Endothelial cell of hepatic sinusoid (primary cell): ENCODE results near the gene CADPS.

ENCODE experiments used
- in situ Hi-C: cut with HindIII; loops from 2 replicates; pipeline ENCODE4 v1.10.0; 2017; ENCODE audit warnings: low sequenced_read_pairs

CADPS gene

GRCh38 chr3:62757045-62757444, 118.2 kb downstream of the CADPS start:
- in situ Hi-C loops = no loop called here

- in situ Hi-C loops = no loop called here
Measured at GRCh38 chr3:62755285-62755684, 119.9 kb downstream of the CADPS start.

GRCh38 chr3:62749657-62750056, 125.6 kb downstream of the CADPS start:
- in situ Hi-C loops = no loop called here

- in situ Hi-C loops = no loop called here
Measured at GRCh38 chr3:62749130-62749529, 126.1 kb downstream of the CADPS start.

- in situ Hi-C loops = no loop called here
Measured at GRCh38 chr3:62737449-62737848, 137.8 kb downstream of the CADPS start.

- in situ Hi-C loops = no loop called here
Measured at GRCh38 chr3:62735510-62735909, 139.7 kb downstream of the CADPS start.

- in situ Hi-C loops = no loop called here
Measured at GRCh38 chr3:62732183-62732904, 142.9 kb downstream of the CADPS start.

GRCh38 chr3:62727981-62728380, 147.2 kb downstream of the CADPS start:
- in situ Hi-C loops = no loop called here

- in situ Hi-C loops = no loop called here
Measured at GRCh38 chr3:62727536-62727935, 147.7 kb downstream of the CADPS start.

- in situ Hi-C loops = no loop called here
Measured at GRCh38 chr3:62724503-62724902, 150.7 kb downstream of the CADPS start.

GRCh38 chr3:62723914-62724217, 151.3 kb downstream of the CADPS start:
- in situ Hi-C loops = no loop called here

- in situ Hi-C loops = no loop called here
Measured at GRCh38 chr3:62723166-62723913, 151.9 kb downstream of the CADPS start.

- in situ Hi-C loops = no loop called here
Measured at GRCh38 chr3:62722344-62722743, 152.9 kb downstream of the CADPS start.

- in situ Hi-C loops = no loop called here
Measured at GRCh38 chr3:62718515-62719320, 156.5 kb downstream of the CADPS start.

- in situ Hi-C loops = no loop called here
Measured at GRCh38 chr3:62718011-62718410, 157.2 kb downstream of the CADPS start.

- in situ Hi-C loops = no loop called here
Measured at GRCh38 chr3:62712746-62713145, 162.5 kb downstream of the CADPS start.

- in situ Hi-C loops = no loop called here
Measured at GRCh38 chr3:62710751-62711150, 164.5 kb downstream of the CADPS start.

- in situ Hi-C loops = no loop called here
Measured at GRCh38 chr3:62708638-62709373, 166.4 kb downstream of the CADPS start.

GRCh38 chr3:62705721-62706120, 169.5 kb downstream of the CADPS start:
- in situ Hi-C loops = no loop called here

- in situ Hi-C loops = no loop called here
Measured at GRCh38 chr3:62703451-62704167, 171.6 kb downstream of the CADPS start.
